Mesodermal cell (in vitro differentiated cells): ENCODE measurements around the gene PIPOX.
"Not testable (repeated sequence)": the region's sequence is repeated elsewhere in the genome, so short reads cannot be mapped to it uniquely, and the experiment has no call there.

Experiments
- H3K27ac ChIP-seq: 2 replicates; pipeline ENCODE4 v1.7.0; 2013; ENCODE audit warnings: mild to moderate bottlenecking, low read depth, low read length, moderate library complexity; ENCODE audit not compliant: severe bottlenecking
- H3K36me3 ChIP-seq: 2 replicates; pipeline ENCODE4 v1.7.1; 2013; ENCODE audit warnings: mild to moderate bottlenecking, low read length, moderate library complexity; ENCODE audit not compliant: control insufficient read depth, insufficient read depth
- H3K4me1 ChIP-seq: one replicate; pipeline ENCODE4 v1.7.1; 2013; ENCODE audit warnings: mild to moderate bottlenecking, low read length; ENCODE audit not compliant: insufficient read depth, control insufficient read depth, poor library complexity, severe bottlenecking
- H3K4me3 ChIP-seq: 2 replicates; pipeline ENCODE4 v1.7.0; 2013; ENCODE audit warnings: low read length, control low read depth, mild to moderate bottlenecking; ENCODE audit not compliant: insufficient read depth, poor library complexity, severe bottlenecking; ENCODE audit errors: extremely low read depth
- H3K9me3 ChIP-seq: 2 replicates; pipeline ENCODE4 v1.7.1; 2013; ENCODE audit warnings: mild to moderate bottlenecking, low read length, moderate library complexity; ENCODE audit not compliant: control insufficient read depth
- WGBS, 2 experiments: methylation state at CpG; one replicate each; pipeline ENCODE4 v1.1.5; 2013; ENCODE audit warnings: missing lambda C conversion rate in 2 of 2; ENCODE audit not compliant: insufficient coverage in 2 of 2; 5-methylcytosine and 5-hydroxymethylcytosine counted together

The PIPOX gene

DNA sequence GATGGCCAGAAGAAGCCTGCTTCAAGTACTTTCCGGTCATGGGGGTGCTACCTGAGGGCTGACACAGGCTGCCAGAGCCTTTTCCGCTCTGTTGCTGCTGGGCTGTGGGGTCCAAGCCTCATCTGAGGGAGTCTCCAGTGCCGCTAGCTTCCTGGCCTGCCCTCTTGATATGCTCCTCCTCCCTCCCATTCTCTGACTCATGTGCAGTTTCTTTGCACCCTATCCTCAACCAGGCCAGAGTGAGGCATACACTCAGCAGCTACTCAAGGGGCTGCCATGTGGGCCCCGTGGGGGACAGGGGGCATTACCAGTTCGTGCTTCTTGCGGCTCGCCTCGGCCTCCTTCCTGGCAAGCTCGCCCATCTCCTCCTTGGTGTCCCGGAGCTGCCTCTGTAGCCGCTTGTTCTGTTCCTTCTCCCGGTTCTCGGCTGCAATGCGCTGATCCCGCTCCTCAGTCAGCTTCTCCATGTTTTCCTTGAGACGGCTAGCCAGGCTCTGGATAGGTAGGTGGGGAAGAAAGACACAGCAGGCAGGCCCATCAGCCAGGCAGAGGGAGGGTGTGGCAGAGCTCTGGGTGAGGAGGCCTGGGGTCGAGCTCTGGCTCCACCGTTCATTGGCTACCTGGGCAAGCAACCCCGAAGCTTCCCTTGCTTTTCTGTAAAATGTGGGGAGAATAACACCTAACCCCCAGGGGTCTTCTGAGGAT is 43.8 kb downstream of the PIPOX start:
- 79 to 84% methylated on average over 14 to 18 of the region's 19 CpGs for WGBS, 2 experiments
- H3K9me3 ChIP-seq, result no peaks in the 10 kb centered on the region
- no peak overlapping the region for H3K4me3 ChIP-seq
- H3K27ac ChIP-seq, result no peak overlapping the region
- peaks cover 19% of the 10 kb centered on the region for H3K4me1 ChIP-seq
- peaks cover 71% of the 10 kb centered on the region for H3K36me3 ChIP-seq

DNA sequence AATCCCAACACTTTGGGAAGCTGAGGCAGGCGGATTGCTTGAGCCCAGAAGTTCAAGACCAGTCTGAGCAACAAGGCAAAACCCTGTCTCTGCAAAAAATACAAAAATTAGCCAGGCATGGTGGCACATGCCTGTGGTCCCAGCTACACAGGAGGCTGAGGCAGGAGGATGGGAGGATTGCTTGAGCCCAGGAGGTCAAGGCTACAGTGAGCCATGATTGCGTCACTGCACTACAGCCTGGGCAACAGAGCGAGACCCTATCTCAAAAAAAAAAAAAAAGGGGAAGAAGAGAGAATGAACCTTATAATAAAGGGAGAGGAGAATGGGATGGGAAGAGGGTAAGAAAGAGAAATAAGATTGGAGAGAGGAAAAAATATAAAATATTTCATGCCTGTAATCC is 45.8 kb downstream of the PIPOX start:
- peaks cover 21% of the 10 kb centered on the region for H3K4me1 ChIP-seq

DNA sequence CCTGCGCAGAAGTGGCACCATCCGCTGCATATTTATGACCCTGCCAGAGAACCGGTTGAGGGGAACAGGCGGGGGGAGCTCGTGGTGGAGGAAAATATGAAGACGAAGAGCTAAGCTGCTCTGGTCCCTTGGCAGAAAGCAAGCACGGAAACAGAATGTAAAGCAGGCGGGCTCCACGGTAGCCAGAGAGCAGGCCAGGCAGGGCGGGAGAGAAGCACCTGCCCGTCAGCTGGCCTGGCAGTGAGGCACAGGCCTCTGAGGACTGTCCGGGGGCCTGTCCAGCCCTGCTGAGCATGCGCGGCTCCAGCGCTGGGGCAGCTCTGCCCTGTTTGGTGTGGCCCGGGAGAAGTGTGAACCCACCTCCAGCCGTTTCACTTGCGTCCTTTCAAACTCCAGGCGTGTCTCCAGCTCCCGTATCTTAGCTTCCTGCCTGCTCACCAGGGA is 46.7 kb downstream of the PIPOX start:
- WGBS, 2 experiments, result 85 to 87% methylated on average over 15 to 20 of the region's 20 CpGs
- H3K27ac ChIP-seq, result no peak overlapping the region
- H3K36me3 ChIP-seq, result peaks cover 81% of the 10 kb centered on the region
- H3K4me1 ChIP-seq, result peaks cover 19% of the 10 kb centered on the region
- no peaks in the 10 kb centered on the region for H3K9me3 ChIP-seq
- H3K4me3 ChIP-seq, result no peak overlapping the region

More for the DNA sequence above, 45.8 kb downstream of the PIPOX start:
- H3K4me3 ChIP-seq, H3K27ac ChIP-seq, H3K9me3 ChIP-seq: not testable (repeated sequence)
- WGBS, 2 experiments, result 100% methylated on average over 1 to 2 of the region's 3 CpGs
- peaks cover 77% of the 10 kb centered on the region for H3K36me3 ChIP-seq

DNA sequence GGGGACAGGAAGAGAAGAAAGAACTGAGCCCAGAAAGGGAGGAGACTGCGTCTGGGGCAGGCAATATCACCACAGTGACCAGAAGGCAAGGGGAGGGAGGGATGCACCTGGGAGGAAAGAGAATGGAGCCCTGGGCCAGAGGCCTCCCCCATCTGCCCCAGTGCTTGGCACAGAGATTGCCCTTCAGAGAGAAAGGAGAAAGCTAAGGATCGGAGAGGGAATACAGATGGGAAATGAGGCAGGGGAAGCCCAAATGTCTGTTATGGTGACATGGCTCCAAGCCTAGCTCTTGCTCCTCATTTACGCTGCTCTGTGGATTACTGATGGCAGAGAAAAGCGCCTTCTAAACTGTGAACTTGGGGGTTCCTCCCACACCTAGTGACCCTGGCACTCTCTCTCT is 47.2 kb downstream of the PIPOX start:
- Histone ChIP-seq H3K4me3 (no peak overlapping the region), H3K9me3 (no peaks in the 10 kb centered on the region), H3K36me3 (peaks cover 82% of the 10 kb centered on the region), H3K4me1 (peaks cover 14% of the 10 kb centered on the region), H3K27ac (no peak overlapping the region)
- 73 to 75% methylated on average over 4 of the region's 4 CpGs for whole genome bisulfite sequencing, 2 experiments

DNA sequence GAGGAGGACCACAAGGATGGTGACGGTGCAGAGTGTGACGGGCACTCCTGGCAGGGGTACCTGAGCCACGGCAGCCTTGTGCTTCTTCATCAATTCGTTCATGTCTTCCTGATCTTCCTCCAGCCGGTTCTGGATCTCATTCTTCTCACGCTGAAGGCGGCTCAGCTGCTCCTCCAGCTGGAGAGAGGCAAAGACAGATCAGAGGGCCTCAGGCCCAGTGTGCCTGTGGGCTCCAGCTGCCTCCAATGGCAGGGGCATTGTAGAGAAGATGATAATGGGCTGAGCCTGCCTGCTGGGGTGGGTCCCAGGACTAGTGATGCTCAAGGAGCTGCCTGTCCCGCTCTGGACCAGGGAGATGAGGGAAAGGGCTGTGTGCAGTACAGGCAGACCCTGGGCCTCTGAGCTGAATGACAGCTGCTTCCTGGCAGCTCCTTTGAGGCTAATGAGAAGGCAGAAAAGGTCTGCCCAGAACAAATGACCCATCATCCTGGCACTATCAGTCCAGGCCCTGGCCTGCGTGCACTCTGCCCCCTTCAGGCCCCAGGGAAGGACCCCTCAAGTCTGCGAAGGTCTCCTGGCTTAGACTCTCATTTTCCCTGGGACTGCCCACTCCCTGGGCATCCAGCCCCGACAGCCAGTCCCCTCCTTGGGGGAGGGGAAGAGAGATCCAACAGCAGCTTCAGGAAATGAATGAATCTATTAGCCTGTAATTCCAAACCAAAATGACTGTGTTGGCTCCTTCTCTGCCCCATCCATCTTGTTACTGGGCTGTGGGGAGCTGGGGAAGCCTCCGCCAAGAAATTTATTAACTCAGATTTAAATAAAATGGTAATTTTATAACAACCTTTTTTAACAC is 48.0 kb downstream of the PIPOX start:
- H3K9me3 ChIP-seq, result no peaks in the 10 kb centered on the region
- peaks cover 76% of the 10 kb centered on the region for H3K36me3 ChIP-seq
- 69 to 80% methylated on average over 8 to 9 of the region's 12 CpGs for WGBS, 2 experiments
- H3K27ac ChIP-seq, result no peak overlapping the region
- H3K4me3 ChIP-seq, result no peak overlapping the region
- H3K4me1 ChIP-seq, result peaks cover 8% of the 10 kb centered on the region

DNA sequence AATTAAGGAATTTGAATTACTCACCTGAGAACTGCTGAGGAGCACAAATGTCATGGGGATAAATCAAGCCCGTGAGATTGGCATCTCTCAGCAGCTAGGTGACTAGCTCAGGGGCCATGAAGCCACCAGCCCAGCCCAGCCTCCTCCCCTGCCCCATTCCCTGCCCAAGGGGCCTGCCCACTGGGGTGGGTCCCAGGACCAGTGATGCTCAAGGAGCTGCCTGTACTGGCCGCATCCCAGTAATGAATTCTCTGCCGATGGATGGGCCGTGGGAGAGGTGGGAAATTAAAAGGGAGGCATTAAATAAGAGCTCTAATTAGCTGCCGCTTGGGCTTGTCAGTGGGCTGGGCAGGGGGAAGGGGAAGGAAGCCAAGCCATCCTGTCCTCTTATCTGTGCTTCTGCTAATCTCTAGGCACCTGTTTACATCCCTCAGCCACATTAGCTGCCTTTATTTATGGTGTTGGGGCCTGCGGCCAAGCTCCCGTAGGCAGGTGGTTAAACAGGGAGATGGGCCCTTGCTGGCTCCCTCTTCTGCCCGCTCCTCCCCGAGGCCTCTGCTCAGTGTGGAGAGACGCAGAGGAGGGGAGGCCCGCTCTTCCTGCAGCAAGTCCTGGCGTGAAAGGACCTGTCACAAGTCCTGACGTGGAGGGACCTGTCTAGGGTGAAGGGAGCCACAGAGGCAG is 48.8 kb downstream of the PIPOX start:
- H3K4me1 ChIP-seq, result peaks cover 7% of the 10 kb centered on the region
- WGBS, 2 experiments, result 83 to 96% methylated on average over 7 to 13 of the region's 13 CpGs
- H3K9me3 ChIP-seq, result no peaks in the 10 kb centered on the region
- no peak overlapping the region for H3K4me3 ChIP-seq
- no peak overlapping the region for H3K27ac ChIP-seq
- peaks cover 76% of the 10 kb centered on the region for H3K36me3 ChIP-seq

DNA sequence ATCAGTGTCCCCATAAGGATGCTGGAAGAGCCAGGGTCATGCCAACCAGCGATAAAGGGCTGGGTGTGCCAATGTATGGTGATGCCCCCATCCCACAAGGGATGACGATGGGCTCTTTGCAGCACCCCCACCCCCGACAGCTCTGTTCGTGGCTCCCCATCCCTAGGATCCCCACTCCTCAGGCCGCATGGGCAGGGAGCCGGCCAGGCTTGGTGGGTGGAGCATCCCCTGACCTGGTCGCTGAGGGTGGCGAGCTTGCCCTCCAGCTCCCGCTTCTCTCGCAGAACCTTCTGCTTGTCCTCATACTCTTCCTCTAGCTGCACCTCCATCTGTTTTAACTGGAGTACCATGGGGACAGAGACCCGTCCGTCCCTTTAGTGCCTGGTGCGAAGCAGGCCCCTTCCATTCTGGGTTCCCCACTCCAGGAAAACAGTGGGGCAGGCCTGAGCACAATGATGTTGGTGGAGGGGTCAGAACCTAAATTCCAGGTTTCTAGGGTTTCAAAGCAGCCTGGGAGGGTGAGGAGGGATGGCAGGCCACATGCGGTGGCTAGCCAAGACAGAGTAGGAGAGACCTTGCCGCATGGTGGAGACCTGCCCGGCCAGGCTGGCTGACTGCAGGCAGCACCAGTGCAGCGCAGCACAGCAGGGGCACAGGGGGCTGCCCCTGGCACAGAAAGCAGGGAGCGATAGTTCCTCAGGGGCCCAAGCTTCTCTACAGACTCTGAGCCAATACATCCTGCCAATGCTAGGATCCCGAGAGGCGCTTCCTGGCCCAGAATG is 50.3 kb downstream of the PIPOX start:
- Histone ChIP-seq H3K27ac (no peak overlapping the region), H3K4me3 (no peak overlapping the region), H3K4me1 (peaks cover 3% of the 10 kb centered on the region), H3K36me3 (peaks cover 79% of the 10 kb centered on the region), H3K9me3 (no peaks in the 10 kb centered on the region)
- 92 to 95% methylated on average over 16 to 18 of the region's 20 CpGs for WGBS, 2 experiments

DNA sequence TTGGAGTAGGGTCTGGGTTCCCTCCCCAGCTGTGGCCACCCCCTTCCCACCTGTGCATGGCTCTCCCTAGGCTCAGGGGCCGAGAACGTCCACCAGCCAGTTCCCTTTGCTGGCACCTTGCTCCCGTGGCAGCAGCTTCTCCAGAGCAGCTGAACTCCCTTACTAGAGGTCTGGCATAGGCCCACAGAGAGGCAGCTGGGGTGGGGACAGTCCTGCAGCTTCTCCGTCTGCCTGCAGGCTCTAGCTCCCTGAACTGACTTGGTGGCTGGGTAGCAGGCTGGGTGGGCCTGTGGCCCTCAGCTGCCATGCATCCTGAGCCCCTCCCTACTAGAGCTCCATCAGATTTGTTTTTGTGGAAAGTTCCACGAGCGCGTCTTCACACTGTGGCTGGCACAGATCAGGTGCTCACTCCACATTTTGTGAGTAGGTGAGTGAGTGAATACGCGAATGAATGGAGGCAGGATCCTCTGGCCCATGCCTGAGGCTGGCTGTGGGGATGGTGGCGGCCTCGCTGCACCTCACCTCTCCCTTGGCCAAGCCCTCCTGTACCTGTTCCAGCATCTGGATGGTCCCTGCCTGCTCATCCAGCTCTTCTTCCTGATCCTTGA is 51.3 kb downstream of the PIPOX start:
- Histone ChIP-seq H3K27ac (no peak overlapping the region), H3K4me3 (no peak overlapping the region), H3K36me3 (peaks cover 84% of the 10 kb centered on the region), H3K4me1 (peaks cover 3% of the 10 kb centered on the region), H3K9me3 (no peaks in the 10 kb centered on the region)
- 91 to 96% methylated on average over 7 to 11 of the region's 11 CpGs for WGBS, 2 experiments

DNA sequence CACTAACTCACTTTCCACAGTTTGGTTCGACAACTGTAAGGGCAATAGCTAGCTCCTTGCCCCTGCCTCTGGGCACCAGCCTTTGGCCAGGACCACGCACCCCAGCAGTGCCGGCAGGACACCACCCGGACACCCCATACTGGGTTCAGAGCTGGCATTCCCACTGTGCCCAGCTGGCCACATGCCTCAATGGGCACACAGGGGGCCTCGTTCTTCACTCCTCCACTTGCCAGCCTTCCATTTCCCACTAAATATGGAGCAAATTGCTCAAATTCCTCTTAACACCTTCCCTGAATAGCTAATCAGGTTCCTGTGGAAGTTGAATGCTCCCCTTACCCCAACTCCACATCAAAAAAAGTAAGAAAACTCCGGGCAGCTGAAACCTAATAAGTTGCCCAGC is 52.5 kb downstream of the PIPOX start:
- 86 to 94% methylated on average over 4 of the region's 6 CpGs for WGBS, 2 experiments
- Histone ChIP-seq H3K27ac (no peak overlapping the region), H3K9me3 (no peaks in the 10 kb centered on the region), H3K36me3 (peaks cover 77% of the 10 kb centered on the region), H3K4me3 (no peak overlapping the region), H3K4me1 (peaks cover 3% of the 10 kb centered on the region)

DNA sequence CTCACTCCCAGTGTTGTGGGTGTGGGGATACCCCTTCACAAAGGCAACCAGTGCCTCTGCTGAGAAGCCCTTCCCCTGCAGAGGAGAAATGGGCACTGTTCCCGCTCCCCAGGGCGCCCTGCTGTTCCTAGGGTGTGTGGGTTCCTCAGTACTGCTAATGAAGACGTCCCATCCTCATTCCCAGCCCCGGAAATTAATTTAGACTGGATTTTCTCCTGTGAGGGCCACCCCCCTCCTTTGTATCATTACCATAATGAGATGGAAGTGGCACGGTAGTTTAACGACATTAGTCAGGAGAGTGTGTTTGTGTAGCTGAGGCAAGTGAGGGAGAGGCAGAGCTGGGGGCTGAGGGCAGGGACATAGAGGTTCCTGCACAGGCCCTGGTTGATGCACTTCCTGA is 53.2 kb downstream of the PIPOX start:
- Histone ChIP-seq H3K4me3 (no peak overlapping the region), H3K9me3 (no peaks in the 10 kb centered on the region), H3K36me3 (peaks cover 71% of the 10 kb centered on the region), H3K27ac (no peak overlapping the region), H3K4me1 (peaks cover 3% of the 10 kb centered on the region)
- WGBS, 2 experiments, result 53 to 67% methylated on average over 3 to 4 of the region's 6 CpGs
